MM.1S (cell line): ENCODE data around the gene CDH16.

Experiments used
- EZH2 ChIP-seq: fragments of 300-600 bp; sonication (generic); optimal IDR thresholded peaks from 2 replicates; pipeline ENCODE3; 2017; ENCODE audit warnings: low read depth, mild to moderate bottlenecking, antibody characterized with exemption, low read length, mixed read lengths
- TF ChIP-seq, protein P1 (sequence below): fragments of 300-600 bp; sonication (generic); IDR thresholded peaks from 2 replicates; pipeline ENCODE4 v1.5.1; 2016; ENCODE audit warnings: antibody characterized with exemption, low read length, mixed read lengths

DNA sequence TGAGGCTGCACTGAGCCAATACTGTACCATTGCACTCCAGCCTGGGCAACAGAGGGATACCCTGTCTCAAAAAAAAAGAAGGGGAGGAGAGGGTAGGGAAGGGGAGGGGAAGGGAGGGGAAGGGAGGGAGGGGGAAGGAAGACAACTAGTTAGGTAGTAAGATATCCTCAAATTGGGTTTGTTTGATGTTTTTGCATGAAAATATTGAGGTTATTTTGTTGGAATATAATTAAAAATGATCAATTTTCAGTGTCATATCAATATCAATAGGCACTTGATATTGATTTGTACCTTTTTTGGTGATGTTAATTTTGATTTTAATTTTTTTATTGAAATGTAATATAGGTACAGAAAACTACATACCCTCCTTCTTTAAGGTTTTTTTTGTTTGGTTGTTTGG, 55.0 kb downstream of the CDH16 start:
- TF ChIP-seq, protein P1, sequence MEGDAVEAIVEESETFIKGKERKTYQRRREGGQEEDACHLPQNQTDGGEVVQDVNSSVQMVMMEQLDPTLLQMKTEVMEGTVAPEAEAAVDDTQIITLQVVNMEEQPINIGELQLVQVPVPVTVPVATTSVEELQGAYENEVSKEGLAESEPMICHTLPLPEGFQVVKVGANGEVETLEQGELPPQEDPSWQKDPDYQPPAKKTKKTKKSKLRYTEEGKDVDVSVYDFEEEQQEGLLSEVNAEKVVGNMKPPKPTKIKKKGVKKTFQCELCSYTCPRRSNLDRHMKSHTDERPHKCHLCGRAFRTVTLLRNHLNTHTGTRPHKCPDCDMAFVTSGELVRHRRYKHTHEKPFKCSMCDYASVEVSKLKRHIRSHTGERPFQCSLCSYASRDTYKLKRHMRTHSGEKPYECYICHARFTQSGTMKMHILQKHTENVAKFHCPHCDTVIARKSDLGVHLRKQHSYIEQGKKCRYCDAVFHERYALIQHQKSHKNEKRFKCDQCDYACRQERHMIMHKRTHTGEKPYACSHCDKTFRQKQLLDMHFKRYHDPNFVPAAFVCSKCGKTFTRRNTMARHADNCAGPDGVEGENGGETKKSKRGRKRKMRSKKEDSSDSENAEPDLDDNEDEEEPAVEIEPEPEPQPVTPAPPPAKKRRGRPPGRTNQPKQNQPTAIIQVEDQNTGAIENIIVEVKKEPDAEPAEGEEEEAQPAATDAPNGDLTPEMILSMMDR = no peak
- TF ChIP-seq EZH2 = no peak
